GM19324 (cell line): ENCODE data around the gene AP3D1.

ENCODE experiments used
- ATAC-seq: cut with Tn5 transposase; IDR thresholded peaks from one replicate; pipeline ENCODE4 v1.9.1; 2021; ENCODE audit warnings: mild to moderate bottlenecking, moderate library complexity; ENCODE audit not compliant: unreplicated experiment, low FRiP score

The AP3D1 gene

DNA sequence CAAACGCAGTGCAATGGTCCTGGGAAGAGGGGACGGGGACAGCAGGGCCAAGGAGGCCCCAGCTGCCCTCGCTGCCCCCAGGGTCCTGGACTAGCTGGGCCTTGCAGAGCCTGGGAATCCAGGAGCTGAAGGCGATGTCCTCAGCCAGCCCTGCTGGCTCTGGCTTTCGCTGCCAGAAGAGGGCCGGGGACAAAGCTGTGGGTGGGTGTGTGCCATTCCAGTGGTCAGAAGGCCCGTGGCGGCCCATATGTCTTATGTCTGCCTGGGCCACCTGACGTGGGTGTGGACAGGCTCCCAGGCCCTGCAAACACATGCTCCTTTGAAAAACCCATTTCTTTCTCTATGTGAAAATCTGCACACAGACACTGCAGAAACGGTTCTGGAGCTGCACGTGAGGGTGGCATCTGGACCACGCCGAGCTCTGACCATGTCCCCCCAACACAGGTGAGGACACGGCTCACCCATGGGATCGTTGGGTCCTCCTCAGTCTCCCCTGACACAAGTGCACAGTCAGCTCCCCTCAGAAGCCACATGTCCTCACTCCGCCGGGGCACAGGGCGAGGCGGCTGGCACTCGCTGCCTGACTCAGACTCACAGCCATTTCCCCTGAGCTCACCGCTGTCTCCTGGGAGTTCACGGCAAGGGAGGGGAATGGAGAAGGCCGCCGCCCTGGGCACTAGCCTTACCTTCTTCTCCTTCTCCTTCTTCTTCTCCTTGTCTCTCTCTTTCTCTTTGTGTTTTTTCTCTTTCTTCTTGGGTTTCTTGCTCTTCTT is 37.7 kb downstream of the AP3D1 start:
- no peak for ATAC-seq

DNA sequence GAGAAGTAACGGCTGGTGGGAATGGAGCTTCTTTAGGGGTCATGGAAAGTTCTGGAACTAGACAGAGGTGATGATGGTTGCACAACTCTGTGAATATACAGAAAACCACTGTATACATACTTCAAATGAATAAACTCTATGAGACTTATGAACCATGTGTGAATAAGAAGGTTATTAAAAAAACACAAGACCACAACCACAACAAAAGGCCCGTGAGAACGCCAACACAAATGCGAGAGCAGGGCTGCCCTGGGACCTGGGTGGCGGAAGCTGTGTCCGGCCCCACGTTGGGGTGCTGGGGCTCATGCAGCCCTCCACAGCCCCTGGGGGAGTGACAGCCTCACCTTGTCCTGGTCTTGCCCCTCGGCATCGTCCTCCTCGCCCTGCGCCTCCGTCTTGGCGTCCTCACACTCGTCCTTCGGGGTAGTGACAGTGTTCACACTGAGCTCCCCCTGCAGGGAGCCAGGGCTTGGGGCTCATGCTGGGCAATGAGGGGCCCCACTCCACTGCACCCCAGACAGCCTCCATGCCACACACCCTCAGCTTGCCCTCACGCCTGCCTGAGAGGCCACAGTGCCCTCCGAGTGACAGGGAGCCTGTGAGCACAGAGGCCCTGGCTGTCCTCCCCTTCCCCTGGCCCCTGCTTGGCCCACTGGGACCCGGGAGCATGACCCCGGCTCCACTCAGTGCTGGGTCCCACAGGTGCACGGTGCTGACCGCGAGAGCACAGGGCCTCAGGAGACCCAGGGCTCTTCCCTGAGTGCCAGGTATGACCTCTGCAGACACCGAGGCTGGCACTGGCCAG is 38.6 kb downstream of the AP3D1 start:
- ATAC-seq = no peak

DNA sequence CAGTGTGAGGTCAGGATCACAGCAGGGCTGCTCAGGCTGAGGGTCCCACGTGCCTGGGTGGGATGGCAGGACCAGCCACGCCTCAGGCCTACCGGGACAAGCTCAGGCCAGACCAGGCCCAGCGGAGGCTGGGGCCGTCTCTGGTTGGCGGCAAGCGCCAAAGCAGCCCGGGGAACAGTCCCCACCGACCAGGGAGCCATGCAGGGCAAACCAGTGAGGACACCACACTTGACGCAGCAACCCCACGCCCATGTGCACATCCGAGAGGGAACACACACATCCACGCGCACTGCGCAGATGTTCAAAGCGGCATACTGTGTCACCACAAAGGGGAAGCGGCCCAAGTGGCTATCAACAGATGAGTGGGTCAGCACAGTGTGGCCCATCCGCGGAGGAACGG is 39.5 kb downstream of the AP3D1 start:
- ATAC-seq = no peak

DNA sequence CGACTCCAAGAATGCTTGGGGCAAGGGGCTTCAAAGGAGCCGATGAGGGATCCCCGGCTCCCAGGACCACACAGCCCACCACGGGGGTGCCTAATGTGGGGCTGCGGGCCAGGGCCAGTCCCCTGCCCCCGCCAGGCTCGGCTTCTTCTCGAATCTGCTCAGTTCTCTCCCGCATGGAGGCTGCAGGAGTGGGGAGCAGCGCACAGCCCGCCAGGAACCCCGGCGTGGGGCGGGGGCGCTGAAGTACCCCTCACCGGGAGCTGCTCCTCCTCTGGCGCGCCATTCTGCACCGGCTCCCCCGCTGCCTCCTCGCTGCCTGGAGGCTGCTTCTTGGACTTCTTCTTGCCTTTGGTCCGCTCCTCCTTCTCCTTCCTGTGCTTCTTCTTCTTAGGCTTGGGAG is 39.9 kb downstream of the AP3D1 start:
- ATAC-seq = no peak

- no peak for ATAC-seq
These were observed 40.5 kb downstream of the AP3D1 start for GRCh38 chr19:2110822-2111221.

- no peak for ATAC-seq
These were observed 42.1 kb downstream of the AP3D1 start for GRCh38 chr19:2109046-2109864.

- ATAC-seq = no peak
These were observed 42.9 kb downstream of the AP3D1 start for GRCh38 chr19:2108251-2109016.

DNA sequence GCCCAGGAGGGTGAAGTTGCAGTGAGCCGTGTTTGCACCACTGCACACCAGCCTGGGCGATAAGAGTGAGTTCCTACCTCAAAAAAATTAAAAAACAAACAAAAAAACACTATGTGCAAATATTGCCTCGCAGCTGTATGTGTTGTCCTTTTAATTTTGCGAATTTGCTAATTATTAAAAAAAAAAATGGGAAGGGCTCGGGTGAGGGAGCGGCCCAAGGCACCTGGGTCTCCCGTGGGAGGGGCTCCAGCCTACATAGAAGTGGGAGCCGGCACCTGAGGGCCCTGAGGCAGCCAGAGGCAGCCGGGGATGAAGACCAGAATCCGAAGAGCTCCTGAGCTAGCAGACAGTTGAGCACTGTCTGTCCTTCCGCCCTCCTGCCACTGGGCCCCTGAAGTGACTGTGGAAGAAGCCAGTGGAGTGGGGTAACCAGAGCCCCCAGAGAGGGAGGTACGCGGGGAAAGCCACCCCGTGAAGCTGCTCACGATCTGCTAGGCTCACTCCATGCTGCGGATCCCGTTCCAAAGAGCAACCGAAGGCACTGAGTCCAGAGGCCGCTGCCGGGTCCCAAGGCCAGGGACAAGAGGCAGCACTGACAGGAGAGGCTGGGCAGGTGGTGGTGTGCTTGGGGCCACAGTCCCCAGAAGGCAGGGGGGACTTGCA is 48.2 kb downstream of the AP3D1 start:
- no peak for ATAC-seq

DNA sequence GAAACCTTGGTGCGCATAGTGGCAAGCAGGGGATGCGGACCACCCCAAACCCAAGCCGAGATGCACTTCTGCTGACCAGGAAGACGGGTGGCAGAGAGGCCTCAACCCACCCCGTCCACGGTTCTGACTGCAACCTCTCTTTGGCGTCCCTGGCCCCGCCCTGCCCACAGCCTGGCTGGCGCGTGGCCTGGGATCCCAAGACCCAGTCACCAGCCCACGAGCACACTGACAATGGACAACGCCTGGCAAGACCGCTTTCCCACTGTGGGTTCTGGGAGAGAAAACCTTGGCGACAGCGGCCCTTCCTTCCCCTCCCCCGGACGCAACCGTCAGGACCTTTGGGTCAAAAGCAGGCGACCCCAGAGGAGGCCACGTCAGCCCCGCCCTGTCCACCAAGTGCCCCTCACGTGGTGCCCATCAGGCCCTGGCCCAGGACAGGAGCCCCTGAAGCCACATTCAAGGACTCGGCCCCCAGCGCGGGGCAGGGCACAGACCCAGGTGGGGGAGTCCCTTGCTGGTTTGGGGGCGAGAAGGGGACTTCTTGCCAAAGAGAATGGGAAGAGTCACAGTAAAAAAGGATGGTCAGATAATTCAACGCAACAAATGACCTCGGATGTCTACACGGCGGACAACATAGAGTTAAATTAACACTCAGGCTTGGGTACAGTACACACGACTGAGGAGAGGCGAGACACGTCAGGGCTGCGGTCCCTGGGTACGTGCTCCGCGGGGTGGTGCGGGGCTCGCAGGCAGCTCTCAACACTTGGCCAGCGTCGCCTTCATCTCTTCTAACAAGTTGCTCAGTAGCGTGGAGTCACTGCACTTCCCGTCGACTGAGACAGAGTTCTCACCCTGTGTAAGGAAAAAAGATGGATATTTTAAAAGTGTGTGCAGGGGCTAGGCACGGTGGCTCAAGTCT is 49.7 kb downstream of the AP3D1 start:
- ATAC-seq = no peak

GRCh38 chr19:2100719-2101061 is 50.7 kb downstream of the AP3D1 start:
- no peak for ATAC-seq

- ATAC-seq = no peak
These were observed 51.2 kb downstream of the AP3D1 start for GRCh38 chr19:2099937-2100718.

DNA sequence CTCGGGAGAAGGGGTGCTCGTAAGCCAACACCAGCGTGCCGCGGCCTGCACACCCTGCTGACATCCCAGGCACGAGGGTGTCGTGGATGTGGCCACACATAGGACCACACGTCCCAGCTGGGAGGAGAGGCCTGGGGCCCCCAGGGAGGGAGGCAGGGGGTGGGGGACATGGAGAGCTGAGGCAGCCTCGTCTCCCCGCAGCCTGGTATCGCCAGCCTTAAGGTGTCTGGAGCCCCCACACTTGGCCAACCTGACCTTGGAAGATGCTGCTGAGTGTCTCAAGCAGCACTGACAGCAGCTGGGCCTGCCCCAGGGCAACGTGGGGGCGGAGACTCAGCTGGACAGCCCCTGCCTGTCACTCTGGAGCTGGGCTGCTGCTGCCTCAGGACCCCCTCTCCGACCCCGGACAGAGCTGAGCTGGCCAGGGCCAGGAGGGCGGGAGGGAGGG is 52.3 kb downstream of the AP3D1 start:
- ATAC-seq = no peak

DNA sequence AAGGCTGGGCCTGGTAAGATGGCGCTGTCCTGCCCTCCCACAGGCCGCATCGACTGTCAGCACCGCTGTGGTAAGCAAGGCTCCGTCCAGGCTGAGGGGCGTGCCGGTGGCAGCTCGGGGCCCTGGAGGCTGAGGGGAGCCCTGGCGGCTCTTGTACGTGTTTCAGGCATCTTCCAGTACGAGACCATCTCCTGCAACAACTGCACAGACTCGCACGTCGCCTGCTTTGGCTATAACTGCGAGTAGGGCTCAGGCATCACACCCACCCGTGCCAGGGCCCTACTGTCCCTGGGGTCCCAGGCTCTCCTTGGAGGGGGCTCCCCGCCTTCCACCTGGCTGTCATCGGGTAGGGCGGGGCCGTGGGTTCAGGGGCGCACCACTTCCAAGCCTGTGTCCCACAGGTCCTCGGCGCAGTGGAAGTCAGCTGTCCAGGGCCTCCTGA is 53.5 kb downstream of the AP3D1 start:
- no peak for ATAC-seq

GRCh38 chr19:2097203-2097885 is 54.0 kb downstream of the AP3D1 start:
- no peak for ATAC-seq

- peak; percentile 79 for ATAC-seq
These were observed 54.7 kb downstream of the AP3D1 start, which contains the start of gene IZUMO4 for GRCh38 chr19:2096480-2097202. IZUMO4 (plus strand) TSS chr19:2096915; CDS start chr19:2096946, 31 bp downstream.

DNA sequence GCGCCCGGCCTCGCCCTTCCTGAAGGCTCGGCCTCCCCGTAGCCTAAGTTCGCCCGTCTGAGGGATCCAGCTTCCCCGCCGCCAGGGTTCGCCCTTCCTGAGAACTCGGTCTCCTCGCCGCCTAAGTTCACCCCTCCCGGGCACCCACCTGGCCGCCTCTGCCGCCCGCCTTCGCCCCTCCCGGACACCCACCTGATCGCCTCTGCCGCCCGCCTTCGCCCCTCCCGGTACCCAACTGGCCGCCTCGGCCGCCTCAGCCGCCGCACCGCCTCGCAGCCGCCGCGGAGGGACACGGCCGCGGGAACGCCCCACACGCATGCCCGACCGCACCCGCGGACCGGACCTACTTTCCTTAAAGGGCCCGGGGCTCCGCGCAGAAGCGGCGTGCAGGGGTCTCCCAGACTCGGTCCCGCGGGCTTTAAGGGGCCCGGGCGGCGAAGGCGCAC is 55.3 kb downstream of the AP3D1 start, which contains the start of gene MOB3A:
Gene MOB3A (minus strand): TSS at position 293 of the 446 bp plus-strand sequence. CDS start 17,766 bp downstream, outside the sequence.
- peak; percentile 57 for ATAC-seq
